H9 (cell line): ENCODE results near the gene NAXD. TPM values are rescaled to one million over a fixed set of nuclear protein-coding genes. Genes with fewer than 3 reads are reported as not detected.

Experiments
- DNase-seq: peaks from one replicate; pipeline ENCODE4 v3.0.0-alpha.2; 2017
- H2AFZ ChIP-seq: one replicate; pipeline ENCODE4 v1.6.1; 2013; ENCODE audit warnings: mild to moderate bottlenecking, low read length, control low read depth, moderate library complexity
- H2AK5ac ChIP-seq: 2 replicates; pipeline ENCODE4 v1.6.1; 2013; ENCODE audit warnings: low read length, control low read depth, mixed read lengths; ENCODE audit not compliant: insufficient read length
- H2BK120ac ChIP-seq: one replicate; pipeline ENCODE4 v1.6.1; 2013; ENCODE audit warnings: low read depth, mild to moderate bottlenecking, low read length, control low read depth, inconsistent platforms; ENCODE audit not compliant: poor library complexity, severe bottlenecking
- H2BK12ac ChIP-seq: 2 replicates; pipeline ENCODE4 v1.6.1; 2013; ENCODE audit warnings: low read length, control low read depth, mixed read lengths, low read depth; ENCODE audit not compliant: insufficient read length
- H2BK15ac ChIP-seq: 2 replicates; pipeline ENCODE4 v1.6.1; 2013; ENCODE audit warnings: low read depth, low read length, control low read depth
- H2BK20ac ChIP-seq: one replicate; pipeline ENCODE4 v1.6.1; 2013; ENCODE audit warnings: low read depth, mild to moderate bottlenecking, low read length, control low read depth, inconsistent platforms; ENCODE audit not compliant: poor library complexity, severe bottlenecking
- H2BK5ac ChIP-seq: 2 replicates; pipeline ENCODE4 v1.6.1; 2013; ENCODE audit warnings: low read length, control low read depth, mixed read lengths; ENCODE audit not compliant: insufficient read length
- H3K14ac ChIP-seq: 2 replicates; pipeline ENCODE4 v1.6.1; 2013; ENCODE audit warnings: low read length, control low read depth; ENCODE audit not compliant: insufficient read depth
- H3K18ac ChIP-seq: 2 replicates; pipeline ENCODE4 v1.6.1; 2013; ENCODE audit warnings: low read depth, mild to moderate bottlenecking, mixed read lengths, low read length, control low read depth; ENCODE audit not compliant: insufficient read length
- H3K23ac ChIP-seq: 2 replicates; pipeline ENCODE4 v1.6.1; 2013; ENCODE audit warnings: low read length, control low read depth, mixed read lengths, low read depth; ENCODE audit not compliant: insufficient read length
- H3K23me2 ChIP-seq: 2 replicates; pipeline ENCODE4 v1.6.1; 2013; ENCODE audit warnings: low read depth, mild to moderate bottlenecking, mixed read lengths, low read length, control low read depth; ENCODE audit not compliant: insufficient read length, poor library complexity, severe bottlenecking
- H3K27ac ChIP-seq: 2 replicates; pipeline ENCODE4 v1.5.1; 2013; ENCODE audit warnings: low read length, control low read depth, mixed read lengths, low read depth; ENCODE audit not compliant: insufficient read length
- H3K27me3 ChIP-seq: 2 replicates; pipeline ENCODE4 v1.6.1; 2013; ENCODE audit warnings: low read length, control low read depth, inconsistent platforms; ENCODE audit not compliant: insufficient read depth
- H3K4ac ChIP-seq: 2 replicates; pipeline ENCODE4 v1.6.1; 2013; ENCODE audit warnings: low read depth, mild to moderate bottlenecking, control low read depth, inconsistent platforms, low read length, moderate library complexity
- H3K4me1 ChIP-seq: 2 replicates; pipeline ENCODE4 v1.6.1; 2013; ENCODE audit warnings: low read length, control low read depth, inconsistent platforms; ENCODE audit not compliant: insufficient read depth
- H3K4me2 ChIP-seq: 2 replicates; pipeline ENCODE4 v1.6.1; 2013; ENCODE audit warnings: low read length, control low read depth, mixed read lengths; ENCODE audit not compliant: insufficient read length, insufficient read depth
- H3K56ac ChIP-seq: 2 replicates; pipeline ENCODE4 v1.6.1; 2013; ENCODE audit warnings: low read depth, mild to moderate bottlenecking, mixed read lengths, low read length, control low read depth; ENCODE audit not compliant: insufficient read length
- H3K79me1 ChIP-seq: 2 replicates; pipeline ENCODE4 v1.6.1; 2013; ENCODE audit warnings: low read depth, mild to moderate bottlenecking, moderate library complexity, low read length, control low read depth, inconsistent platforms; ENCODE audit not compliant: insufficient read depth, poor library complexity, severe bottlenecking
- H3K79me2 ChIP-seq: 2 replicates; pipeline ENCODE4 v1.6.1; 2013; ENCODE audit warnings: low read length, control low read depth, inconsistent platforms; ENCODE audit not compliant: insufficient read depth
- H3K9ac ChIP-seq: 2 replicates; pipeline ENCODE4 v1.6.1; 2013; ENCODE audit warnings: low read length, control low read depth, mixed read lengths; ENCODE audit not compliant: insufficient read length; ENCODE audit errors: extremely low read depth
- H3K9me3 ChIP-seq: one replicate; pipeline ENCODE4 v1.6.1; 2013; ENCODE audit warnings: low read depth, low read length, inconsistent platforms; ENCODE audit not compliant: control insufficient read depth
- H3T11ph ChIP-seq: one replicate; pipeline ENCODE4 v1.6.1; 2013; ENCODE audit warnings: mild to moderate bottlenecking, low read length, control low read depth, inconsistent platforms
- H4K20me1 ChIP-seq: one replicate; pipeline ENCODE4 v1.6.1; 2013; ENCODE audit not compliant: control insufficient read depth, insufficient read length, insufficient read depth
- H4K5ac ChIP-seq: 2 replicates; pipeline ENCODE4 v1.6.1; 2013; ENCODE audit warnings: low read depth, mild to moderate bottlenecking, mixed read lengths, low read length, control low read depth; ENCODE audit not compliant: insufficient read length
- H4K8ac ChIP-seq: replicated peaks from 2 replicates; pipeline ENCODE4 v1.6.1; 2013; ENCODE audit warnings: low read length, control low read depth, mixed read lengths, low read depth; ENCODE audit not compliant: insufficient read length
- H4K91ac ChIP-seq: 2 replicates; pipeline ENCODE4 v1.6.1; 2013; ENCODE audit warnings: low read depth, mild to moderate bottlenecking, moderate library complexity, mixed read lengths, low read length, control low read depth; ENCODE audit not compliant: insufficient read length
- H3K27ac Mint-ChIP-seq, 3 experiments: 2 replicates in 2 of 3; 3 replicates in 1 of 3; pipeline ENCODE4 v1.8.0; 2020 to 2021; ENCODE audit warnings: mixed read lengths in 3 of 3, mild to moderate bottlenecking in 1 of 3, moderate library complexity in 1 of 3
- H3K27me3 Mint-ChIP-seq: 2 replicates; pipeline ENCODE4 v1.8.0; 2021; ENCODE audit warnings: low read depth, mild to moderate bottlenecking, moderate library complexity, mixed read lengths
- H3K36me3 Mint-ChIP-seq, 3 experiments: 2 replicates in 2 of 3; 3 replicates in 1 of 3; pipeline ENCODE4 v1.8.0; 2020 to 2021; ENCODE audit warnings: low read depth in 3 of 3, mixed read lengths in 3 of 3; ENCODE audit not compliant: insufficient read depth in 1 of 3
- H3K4me1 Mint-ChIP-seq, 2 experiments: 2 replicates each; pipeline ENCODE4 v1.8.0; 2020; ENCODE audit warnings: mixed read lengths in 2 of 2
- H3K4me3 Mint-ChIP-seq, 2 experiments: 2 replicates in 1 of 2; 3 replicates in 1 of 2; pipeline ENCODE4 v1.8.0; 2020 to 2021; ENCODE audit warnings: mild to moderate bottlenecking in 2 of 2, mixed read lengths in 2 of 2, moderate library complexity in 1 of 2
- H3K9me3 Mint-ChIP-seq, 2 experiments: 2 replicates in 1 of 2; 3 replicates in 1 of 2; pipeline ENCODE4 v1.8.0; 2020; ENCODE audit warnings: mild to moderate bottlenecking in 2 of 2, mixed read lengths in 2 of 2, moderate library complexity in 1 of 2
- CTCF ChIP-seq: fragments of 200-600 bp; sonication (generic); conservative IDR thresholded peaks from 3 replicates; pipeline ENCODE4 v1.8.0; 2021; ENCODE audit warnings: antibody characterized with exemption, mild to moderate bottlenecking
- WGBS: extraction: QIAGEN DNeasy Blood & Tissue Kit; methylation state at CpG from one replicate; pipeline ENCODE4 v1.1.7; 2013; ENCODE audit warnings: missing lambda C conversion rate, low lambda C conversion rate, mixed read lengths; ENCODE audit not compliant: insufficient read length; ENCODE audit errors: extremely low coverage; 5-methylcytosine and 5-hydroxymethylcytosine counted together
- total RNA-seq: library from RNA; stranded (reverse); gene quantifications from 2 replicates; pipeline ENCODE4 v1.2.1, GENCODE V29; 2021

The NAXD gene
- total RNA-seq, 1 experiment from 2014 or later, result 25.5 TPM

- Histone ChIP-seq H4K8ac (no peak overlapping the region), H3K4ac (no peak overlapping the region), H2BK20ac (no peak overlapping the region), H3K56ac (no peak overlapping the region), H3K23ac (no peak overlapping the region), H3K14ac (no peak overlapping the region; the same call in 1 of the 2 replicates), H2BK5ac (no peak overlapping the region), H3K27me3 (no peaks in the 10 kb centered on the region), H2BK120ac (no peak overlapping the region), H3K23me2 (no peaks in the 10 kb centered on the region), H3K9me3 (no peaks in the 10 kb centered on the region), H3K79me1 (no peaks in the 10 kb centered on the region), H3K4me1 (no peaks in the 10 kb centered on the region), H3T11ph (no peak overlapping the region), H4K5ac (no peak overlapping the region), H2BK12ac (no peak overlapping the region), H4K20me1 (no peaks in the 10 kb centered on the region), H3K79me2 (no peaks in the 10 kb centered on the region), H4K91ac (no peak overlapping the region), H2AFZ (no peak overlapping the region), H3K4me2 (no peak overlapping the region), H3K27ac (no peak overlapping the region), H2AK5ac (no peak overlapping the region), H3K18ac (no peak overlapping the region), H2BK15ac (no peak overlapping the region; the same call in 1 of the 2 replicates), H3K9ac (no peak overlapping the region)
- WGBS, result no CpG with 5 or more reads among the region's 13 CpGs
- Mint-ChIP-seq H3K36me3 (no peaks in the 10 kb centered on the region), H3K4me3 (no peak overlapping the region), H3K27me3 (peaks cover 1% of the 10 kb centered on the region; the same call in 1 of the 2 replicates), H3K9me3 (no peaks in the 10 kb centered on the region), H3K4me1 (no peaks in the 10 kb centered on the region), H3K27ac (no peak overlapping the region)
- DNase-seq, result no peak
- TF ChIP-seq CTCF, result no peak
Measured at GRCh38 chr13:110582421-110582954, 32.9 kb upstream of the NAXD start.
